Liver (tissue), 3 donors: ENCODE results near the gene PIGL.

Source experiments
- FOXA1 ChIP-seq: IDR thresholded peaks from 2 replicates; pipeline ENCODE4 v1.6.1; 2016; ENCODE audit warnings: antibody characterized with exemption
- GABPA ChIP-seq, 2 donors: IDR thresholded peaks in 1 of 2; conservative IDR thresholded peaks in 1 of 2; 2 replicates each; pipeline ENCODE4 v1.6.1; 2016; ENCODE audit warnings: antibody characterized with exemption in 2 of 2, mild to moderate bottlenecking in 1 of 2, moderate library complexity in 1 of 2
- HNF4G ChIP-seq: IDR thresholded peaks from 2 replicates; pipeline ENCODE4 v1.6.1; 2016; ENCODE audit warnings: antibody characterized with exemption
- RAD21 ChIP-seq, 2 donors: IDR thresholded peaks; 2 replicates each; pipeline ENCODE4 v1.6.1; 2016; ENCODE audit warnings: antibody characterized with exemption in 2 of 2, mild to moderate bottlenecking in 2 of 2
- SP1 ChIP-seq: IDR thresholded peaks from 2 replicates; pipeline ENCODE4 v1.6.1; 2018; ENCODE audit warnings: antibody characterized with exemption, mild to moderate bottlenecking
- TAF1 ChIP-seq: conservative IDR thresholded peaks from 2 replicates; pipeline ENCODE4 v1.6.1; 2016; ENCODE audit warnings: antibody characterized with exemption, mild to moderate bottlenecking
- YY1 ChIP-seq: IDR thresholded peaks from 2 replicates; pipeline ENCODE4 v1.6.1; 2016; ENCODE audit warnings: antibody characterized with exemption, mild to moderate bottlenecking
- TF ChIP-seq, protein P1 (sequence below): fragments of 150-350 bp; IDR thresholded peaks from 2 replicates; pipeline ENCODE4 v1.5.1; 2017; ENCODE audit warnings: improper control_type of control experiment, low read depth, low read length; ENCODE audit not compliant: missing input control
- TF ChIP-seq, protein P2 (sequence below): IDR thresholded peaks from 2 replicates; pipeline ENCODE4 v1.6.1; 2016; ENCODE audit warnings: antibody characterized with exemption
- TF ChIP-seq, protein P3 (sequence below): IDR thresholded peaks from 2 replicates; pipeline ENCODE4 v1.6.1; 2016; ENCODE audit warnings: antibody characterized with exemption
- TF ChIP-seq, protein P4 (sequence below): IDR thresholded peaks from 2 replicates; pipeline ENCODE4 v1.6.1; 2016; ENCODE audit warnings: antibody characterized with exemption
- TF ChIP-seq, protein P5 (sequence below): IDR thresholded peaks from 2 replicates; pipeline ENCODE4 v1.6.1; 2016; ENCODE audit warnings: antibody characterized with exemption, mild to moderate bottlenecking
- donor health status: healthy.
- donor health status: healthy.

DNA sequence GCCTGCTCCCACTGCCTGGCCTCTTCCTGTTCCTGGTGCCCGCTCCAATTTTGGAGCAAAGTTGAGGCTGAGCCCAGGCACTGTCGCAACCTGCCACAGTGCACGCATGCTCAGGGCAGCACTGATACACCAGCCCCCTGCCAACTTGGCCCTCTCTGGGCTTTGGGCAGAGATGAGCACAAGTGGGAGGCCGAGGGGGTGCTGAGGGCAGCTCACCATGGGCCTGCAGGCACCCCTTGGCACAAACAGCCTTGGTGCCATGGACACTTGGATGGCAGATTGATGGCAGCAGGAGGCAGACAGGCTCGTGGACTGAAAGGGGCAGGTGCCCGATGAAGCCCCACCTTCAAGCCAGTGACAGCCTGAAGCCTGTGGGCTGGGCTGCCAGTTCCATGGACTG, 42.9 kb downstream of the PIGL start:
- TF ChIP-seq, protein P1, sequence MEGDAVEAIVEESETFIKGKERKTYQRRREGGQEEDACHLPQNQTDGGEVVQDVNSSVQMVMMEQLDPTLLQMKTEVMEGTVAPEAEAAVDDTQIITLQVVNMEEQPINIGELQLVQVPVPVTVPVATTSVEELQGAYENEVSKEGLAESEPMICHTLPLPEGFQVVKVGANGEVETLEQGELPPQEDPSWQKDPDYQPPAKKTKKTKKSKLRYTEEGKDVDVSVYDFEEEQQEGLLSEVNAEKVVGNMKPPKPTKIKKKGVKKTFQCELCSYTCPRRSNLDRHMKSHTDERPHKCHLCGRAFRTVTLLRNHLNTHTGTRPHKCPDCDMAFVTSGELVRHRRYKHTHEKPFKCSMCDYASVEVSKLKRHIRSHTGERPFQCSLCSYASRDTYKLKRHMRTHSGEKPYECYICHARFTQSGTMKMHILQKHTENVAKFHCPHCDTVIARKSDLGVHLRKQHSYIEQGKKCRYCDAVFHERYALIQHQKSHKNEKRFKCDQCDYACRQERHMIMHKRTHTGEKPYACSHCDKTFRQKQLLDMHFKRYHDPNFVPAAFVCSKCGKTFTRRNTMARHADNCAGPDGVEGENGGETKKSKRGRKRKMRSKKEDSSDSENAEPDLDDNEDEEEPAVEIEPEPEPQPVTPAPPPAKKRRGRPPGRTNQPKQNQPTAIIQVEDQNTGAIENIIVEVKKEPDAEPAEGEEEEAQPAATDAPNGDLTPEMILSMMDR, result no peak
- no peak for TF ChIP-seq TAF1
- TF ChIP-seq YY1, result no peak
- no peak for TF ChIP-seq GABPA (IDR thresholded peaks at IDR 0.05 in 1 of 2, conservative IDR thresholded peaks at IDR 0.05 in 1 of 2)
- no peak for TF ChIP-seq HNF4G
- TF ChIP-seq, protein P2, sequence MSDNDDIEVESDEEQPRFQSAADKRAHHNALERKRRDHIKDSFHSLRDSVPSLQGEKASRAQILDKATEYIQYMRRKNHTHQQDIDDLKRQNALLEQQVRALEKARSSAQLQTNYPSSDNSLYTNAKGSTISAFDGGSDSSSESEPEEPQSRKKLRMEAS, result no peak
- TF ChIP-seq, protein P3, sequence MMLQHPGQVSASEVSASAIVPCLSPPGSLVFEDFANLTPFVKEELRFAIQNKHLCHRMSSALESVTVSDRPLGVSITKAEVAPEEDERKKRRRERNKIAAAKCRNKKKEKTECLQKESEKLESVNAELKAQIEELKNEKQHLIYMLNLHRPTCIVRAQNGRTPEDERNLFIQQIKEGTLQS, result no peak
- TF ChIP-seq, protein P4, sequence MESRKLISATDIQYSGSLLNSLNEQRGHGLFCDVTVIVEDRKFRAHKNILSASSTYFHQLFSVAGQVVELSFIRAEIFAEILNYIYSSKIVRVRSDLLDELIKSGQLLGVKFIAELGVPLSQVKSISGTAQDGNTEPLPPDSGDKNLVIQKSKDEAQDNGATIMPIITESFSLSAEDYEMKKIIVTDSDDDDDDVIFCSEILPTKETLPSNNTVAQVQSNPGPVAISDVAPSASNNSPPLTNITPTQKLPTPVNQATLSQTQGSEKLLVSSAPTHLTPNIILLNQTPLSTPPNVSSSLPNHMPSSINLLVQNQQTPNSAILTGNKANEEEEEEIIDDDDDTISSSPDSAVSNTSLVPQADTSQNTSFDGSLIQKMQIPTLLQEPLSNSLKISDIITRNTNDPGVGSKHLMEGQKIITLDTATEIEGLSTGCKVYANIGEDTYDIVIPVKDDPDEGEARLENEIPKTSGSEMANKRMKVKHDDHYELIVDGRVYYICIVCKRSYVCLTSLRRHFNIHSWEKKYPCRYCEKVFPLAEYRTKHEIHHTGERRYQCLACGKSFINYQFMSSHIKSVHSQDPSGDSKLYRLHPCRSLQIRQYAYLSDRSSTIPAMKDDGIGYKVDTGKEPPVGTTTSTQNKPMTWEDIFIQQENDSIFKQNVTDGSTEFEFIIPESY, result no peak
- no peak for TF ChIP-seq FOXA1
- TF ChIP-seq RAD21 (IDR thresholded peaks at IDR 0.05), result no peak
- TF ChIP-seq SP1, result no peak
- TF ChIP-seq, protein P5, sequence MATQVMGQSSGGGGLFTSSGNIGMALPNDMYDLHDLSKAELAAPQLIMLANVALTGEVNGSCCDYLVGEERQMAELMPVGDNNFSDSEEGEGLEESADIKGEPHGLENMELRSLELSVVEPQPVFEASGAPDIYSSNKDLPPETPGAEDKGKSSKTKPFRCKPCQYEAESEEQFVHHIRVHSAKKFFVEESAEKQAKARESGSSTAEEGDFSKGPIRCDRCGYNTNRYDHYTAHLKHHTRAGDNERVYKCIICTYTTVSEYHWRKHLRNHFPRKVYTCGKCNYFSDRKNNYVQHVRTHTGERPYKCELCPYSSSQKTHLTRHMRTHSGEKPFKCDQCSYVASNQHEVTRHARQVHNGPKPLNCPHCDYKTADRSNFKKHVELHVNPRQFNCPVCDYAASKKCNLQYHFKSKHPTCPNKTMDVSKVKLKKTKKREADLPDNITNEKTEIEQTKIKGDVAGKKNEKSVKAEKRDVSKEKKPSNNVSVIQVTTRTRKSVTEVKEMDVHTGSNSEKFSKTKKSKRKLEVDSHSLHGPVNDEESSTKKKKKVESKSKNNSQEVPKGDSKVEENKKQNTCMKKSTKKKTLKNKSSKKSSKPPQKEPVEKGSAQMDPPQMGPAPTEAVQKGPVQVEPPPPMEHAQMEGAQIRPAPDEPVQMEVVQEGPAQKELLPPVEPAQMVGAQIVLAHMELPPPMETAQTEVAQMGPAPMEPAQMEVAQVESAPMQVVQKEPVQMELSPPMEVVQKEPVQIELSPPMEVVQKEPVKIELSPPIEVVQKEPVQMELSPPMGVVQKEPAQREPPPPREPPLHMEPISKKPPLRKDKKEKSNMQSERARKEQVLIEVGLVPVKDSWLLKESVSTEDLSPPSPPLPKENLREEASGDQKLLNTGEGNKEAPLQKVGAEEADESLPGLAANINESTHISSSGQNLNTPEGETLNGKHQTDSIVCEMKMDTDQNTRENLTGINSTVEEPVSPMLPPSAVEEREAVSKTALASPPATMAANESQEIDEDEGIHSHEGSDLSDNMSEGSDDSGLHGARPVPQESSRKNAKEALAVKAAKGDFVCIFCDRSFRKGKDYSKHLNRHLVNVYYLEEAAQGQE, result no peak
